GM10266 (cell line): Measurements from ENCODE around the gene ABHD6.

Source experiments
- DNase-seq: peaks from one replicate; pipeline ENCODE4 v3.0.0; 2012; ENCODE audit errors: extremely low spot score
- CTCF ChIP-seq: IDR thresholded peaks from 2 replicates; pipeline ENCODE4 v1.5.1; 2012; ENCODE audit warnings: mild to moderate bottlenecking, low read depth; ENCODE audit not compliant: control insufficient read depth, insufficient read depth; ENCODE audit errors: missing control alignments

ABHD6 gene

GRCh38 chr3:58237238-58237940, at the start of gene ABHD6:
Gene ABHD6 (plus strand): TSS chr3:58237792. CDS start chr3:58256587, 18,795 bp downstream.
- peak; percentile 92 for DNase-seq
- TF ChIP-seq CTCF: peak; percentile 58

- DNase-seq: no peak
Observed at GRCh38 chr3:58188173-58188564, 49.4 kb upstream of the ABHD6 start.

GRCh38 chr3:58188921-58189451, 48.6 kb upstream of the ABHD6 start:
- DNase-seq: no peak
- TF ChIP-seq CTCF: no peak

More at GRCh38 chr3:58188173-58188564, 49.4 kb upstream of the ABHD6 start:
- no peak for TF ChIP-seq CTCF

GRCh38 chr3:58189691-58190090, 47.9 kb upstream of the ABHD6 start:
- DNase-seq: no peak
- TF ChIP-seq CTCF: no peak

GRCh38 chr3:58190291-58190690, 47.3 kb upstream of the ABHD6 start:
- DNase-seq: no peak
- no peak for TF ChIP-seq CTCF

GRCh38 chr3:58190882-58191281, 46.7 kb upstream of the ABHD6 start:
- TF ChIP-seq CTCF: no peak
- DNase-seq: no peak

- TF ChIP-seq CTCF: no peak
- DNase-seq: no peak
Observed at GRCh38 chr3:58191361-58191991, 46.1 kb upstream of the ABHD6 start.
